Fibroblast of skin of left biceps (primary cell): ENCODE measurements around the gene PKNOX2.

Source experiments
- DNase-seq, 2 experiments: peaks; one replicate each; pipeline ENCODE4 v3.0.0-alpha.2; 2013; ENCODE audit warnings: low read depth in 2 of 2

PKNOX2 gene

GRCh38 chr11:125481531-125481930 is 317.0 kb downstream of the PKNOX2 start:
- no peak for DNase-seq
